Measurements from ENCODE around the gene TMEM61.

- TF ChIP-seq EZH2 (IDR thresholded peaks at IDR 0.05) (no peak), POLR2AphosphoS5 (IDR thresholded peaks at IDR 0.05; ENCODE audit: borderline replicate concordance, low read depth, low read length) (no peak)
Observed at GRCh38 chr1:54995013-54995760, 14.8 kb downstream of the TMEM61 start.
